Panc1 (cell line): ENCODE data around the gene WDR33. TPM values are rescaled to one million over a fixed set of nuclear protein-coding genes. Genes with fewer than 3 reads are reported as not detected.

Experiments used
- ATAC-seq: fragments of 200-7000 bp; cut with Tn5 transposase; 2 replicates; pipeline ENCODE4 v1.9.1; 2020; ENCODE audit warnings: mild to moderate bottlenecking, moderate library complexity
- BruUV-seq: library from RNA; stranded (reverse); fragments of 400-500 nt; replicated peaks from 2 replicates; lab custom pipeline; 2021; lab: Mats Ljungman, UMichigan
- CTCF ChIA-PET: fragments of 300-600 bp; sonication (Branson Sonifier 250); formaldehyde crosslinking; loops from one replicate; lab custom pipeline; 2022; ENCODE audit warnings: antibody characterized with exemption; lab: Charles Lee
- POLR2A ChIA-PET: fragments of 300-600 bp; sonication (Branson Sonifier 250); formaldehyde crosslinking; loops from one replicate; lab custom pipeline; 2022; ENCODE audit warnings: antibody characterized with exemption; lab: Charles Lee
- DNase-seq: peaks from one replicate; pipeline ENCODE4 v3.0.0-alpha.2; 2010; ENCODE audit warnings: low read depth, low spot score
- H3K27ac ChIP-seq: 2 replicates; pipeline ENCODE4 v1.5.1; 2011; ENCODE audit warnings: mild to moderate bottlenecking, low read length, inconsistent platforms
- H3K27me3 ChIP-seq: fragments of 200-500 bp; sonication (Bioruptor generic); 2 replicates; pipeline ENCODE4 v1.6.0; 2014; ENCODE audit warnings: low read length, inconsistent platforms; ENCODE audit not compliant: control insufficient read depth, insufficient read depth
- H3K36me3 ChIP-seq: fragments of 200-500 bp; sonication (Bioruptor generic); 2 replicates; pipeline ENCODE4 v1.5.1; 2014; ENCODE audit warnings: inconsistent platforms, mild to moderate bottlenecking, low read length, moderate library complexity; ENCODE audit not compliant: control insufficient read depth, insufficient read depth
- H3K4me1 ChIP-seq: 2 replicates; pipeline ENCODE4 v1.5.1; 2011; ENCODE audit warnings: inconsistent platforms, mild to moderate bottlenecking, low read length, moderate library complexity; ENCODE audit not compliant: control insufficient read depth, insufficient read depth
- H3K4me3 ChIP-seq, 2 experiments: 2 replicates each; pipeline ENCODE4 v1.5.1; 2011 to 2012; ENCODE audit warnings: low read depth in 2 of 2, low read length in 2 of 2, mild to moderate bottlenecking in 2 of 2, inconsistent platforms in 1 of 2, moderate library complexity in 1 of 2
- H3K9me3 ChIP-seq: fragments of 200-500 bp; sonication (Bioruptor generic); 2 replicates; pipeline ENCODE4 v1.5.1; 2014; ENCODE audit warnings: low read depth, mild to moderate bottlenecking, inconsistent platforms, low read length, moderate library complexity; ENCODE audit not compliant: control insufficient read depth, insufficient read depth
- POLR2AphosphoS5 ChIP-seq: IDR thresholded peaks from 2 replicates; pipeline ENCODE4 v1.6.1; 2012; ENCODE audit warnings: mild to moderate bottlenecking, low read depth, low read length, moderate library complexity
- REST ChIP-seq, 2 experiments: IDR thresholded peaks; 2 replicates each; pipeline ENCODE4 v1.6.1; 2011 to 2012; ENCODE audit warnings: low read depth in 2 of 2, control low read depth in 1 of 2, low read length in 1 of 2, mild to moderate bottlenecking in 1 of 2, moderate library complexity in 1 of 2; ENCODE audit not compliant: insufficient read depth in 1 of 2
- SIN3A ChIP-seq: IDR thresholded peaks from 2 replicates; pipeline ENCODE4 v1.6.1; 2012; ENCODE audit warnings: low read depth, mild to moderate bottlenecking, low read length, moderate library complexity, borderline replicate concordance; ENCODE audit not compliant: insufficient read depth
- TCF7L2 ChIP-seq: IDR thresholded peaks from 2 replicates; pipeline ENCODE4 v1.6.1; 2011; ENCODE audit warnings: mild to moderate bottlenecking, low read depth, low read length, inconsistent platforms
- in situ Hi-C: cut with HindIII; loops from 2 replicates; pipeline ENCODE4 v1.10.0; 2016; ENCODE audit warnings: low sequenced_read_pairs, low pct_unique_long_range_greater_than_20kb
- intact Hi-C: fragments of 100-400 bp; cut with micrococcal nuclease; formaldehyde crosslinking; loops from one replicate; pipeline ENCODE4 v1.10.0; 2022; ENCODE audit not compliant: unreplicated experiment
- total RNA-seq: library from RNA; stranded (reverse); gene quantifications from one replicate; pipeline ENCODE4 v1.2.1, GENCODE V29; 2021; ENCODE audit not compliant: unreplicated experiment
- TF ChIP-seq, protein P1 (sequence below): fragments of 450-650 bp; IDR thresholded peaks from 2 replicates; pipeline ENCODE4 v1.5.1; 2017; ENCODE audit warnings: mild to moderate bottlenecking

The WDR33 gene
- total RNA-seq, 1 experiment from 2014 or later = 63.7 TPM

GRCh38 chr2:127778850-127779249 is 32.1 kb downstream of the WDR33 start:
- CTCF ChIA-PET = interaction anchor here (0.5 kb wide), 1 partner anchor 27 kb away, joined by 5 read pairs; no protein-coding TSS in a partner anchor
- in situ Hi-C loops = no loop called here

DNA sequence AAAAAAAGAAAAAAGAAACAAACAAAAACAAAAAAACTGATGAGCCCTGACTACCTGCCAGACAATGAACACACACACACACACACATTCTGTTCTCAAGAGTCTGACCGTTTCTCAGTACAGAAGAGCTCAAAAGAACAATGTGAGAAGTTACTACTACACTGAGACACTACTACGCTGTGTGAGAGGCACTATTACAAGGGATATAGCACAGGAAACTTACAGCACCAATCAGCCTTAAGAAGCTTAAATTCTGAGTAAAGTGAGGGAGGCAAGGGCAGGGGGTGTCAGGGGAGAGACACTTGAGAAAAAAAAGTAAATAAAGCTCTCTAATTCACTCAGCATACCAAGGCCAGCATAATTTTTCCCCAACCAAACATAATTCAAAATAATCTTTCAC is 32.5 kb downstream of the WDR33 start:
- DNase-seq (no peak), ATAC-seq (no peak)
- Histone ChIP-seq H3K36me3 (no peaks in the 10 kb centered on the region), H3K27ac (no peak overlapping the region), H3K4me1 (0 out of 2 replicates have a peak, but pooled peaks cover under 1% of the 10 kb centered on the region), H3K27me3 (no peaks in the 10 kb centered on the region), H3K4me3 (no peak overlapping the region), H3K9me3 (no peaks in the 10 kb centered on the region)
- POLR2A ChIA-PET = no interaction called here
- CTCF ChIA-PET = interaction anchor here (0.5 kb wide), 1 partner anchor 26 kb away, joined by 5 read pairs; no protein-coding TSS in a partner anchor
- in situ Hi-C loops (no loop called here), intact Hi-C loops (no loop called here)
- BruUV-seq = no TSS peak
- TF ChIP-seq REST (IDR thresholded peaks at IDR 0.05; ENCODE audit: insufficient read depth in 1 of 2, low read depth in 2 of 2, low read length in 1 of 2) (no peak), TCF7L2 (no peak), SIN3A (no peak), POLR2AphosphoS5 (no peak)
- TF ChIP-seq, protein P1, sequence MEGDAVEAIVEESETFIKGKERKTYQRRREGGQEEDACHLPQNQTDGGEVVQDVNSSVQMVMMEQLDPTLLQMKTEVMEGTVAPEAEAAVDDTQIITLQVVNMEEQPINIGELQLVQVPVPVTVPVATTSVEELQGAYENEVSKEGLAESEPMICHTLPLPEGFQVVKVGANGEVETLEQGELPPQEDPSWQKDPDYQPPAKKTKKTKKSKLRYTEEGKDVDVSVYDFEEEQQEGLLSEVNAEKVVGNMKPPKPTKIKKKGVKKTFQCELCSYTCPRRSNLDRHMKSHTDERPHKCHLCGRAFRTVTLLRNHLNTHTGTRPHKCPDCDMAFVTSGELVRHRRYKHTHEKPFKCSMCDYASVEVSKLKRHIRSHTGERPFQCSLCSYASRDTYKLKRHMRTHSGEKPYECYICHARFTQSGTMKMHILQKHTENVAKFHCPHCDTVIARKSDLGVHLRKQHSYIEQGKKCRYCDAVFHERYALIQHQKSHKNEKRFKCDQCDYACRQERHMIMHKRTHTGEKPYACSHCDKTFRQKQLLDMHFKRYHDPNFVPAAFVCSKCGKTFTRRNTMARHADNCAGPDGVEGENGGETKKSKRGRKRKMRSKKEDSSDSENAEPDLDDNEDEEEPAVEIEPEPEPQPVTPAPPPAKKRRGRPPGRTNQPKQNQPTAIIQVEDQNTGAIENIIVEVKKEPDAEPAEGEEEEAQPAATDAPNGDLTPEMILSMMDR = no peak

More at GRCh38 chr2:127778850-127779249, 32.1 kb downstream of the WDR33 start:
- ATAC-seq (no peak), DNase-seq (no peak)
- intact Hi-C loops = no loop called here
- H3K4me3 ChIP-seq = no peak overlapping the region
- H3K9me3 ChIP-seq = no peaks in the 10 kb centered on the region
- TF ChIP-seq POLR2AphosphoS5 (no peak), REST (IDR thresholded peaks at IDR 0.05; ENCODE audit: insufficient read depth in 1 of 2, low read depth in 2 of 2, low read length in 1 of 2) (no peak), TCF7L2 (no peak), SIN3A (no peak)
- TF ChIP-seq, protein P1 = no peak
- no TSS peak for BruUV-seq
- no peak overlapping the region for H3K27ac ChIP-seq
- no peaks in the 10 kb centered on the region for H3K36me3 ChIP-seq
- H3K27me3 ChIP-seq = no peaks in the 10 kb centered on the region
- H3K4me1 ChIP-seq = no peaks in the 10 kb centered on the region
- POLR2A ChIA-PET = no interaction called here
